NCI-H1930 (cell line): ENCODE measurements around the gene GALNT17.

Source experiments
- DNase-seq, 2 experiments: peaks; one replicate each; lab custom pipeline; 2025; lab: John Stamatoyannopoulos, UW

GALNT17 gene

DNA sequence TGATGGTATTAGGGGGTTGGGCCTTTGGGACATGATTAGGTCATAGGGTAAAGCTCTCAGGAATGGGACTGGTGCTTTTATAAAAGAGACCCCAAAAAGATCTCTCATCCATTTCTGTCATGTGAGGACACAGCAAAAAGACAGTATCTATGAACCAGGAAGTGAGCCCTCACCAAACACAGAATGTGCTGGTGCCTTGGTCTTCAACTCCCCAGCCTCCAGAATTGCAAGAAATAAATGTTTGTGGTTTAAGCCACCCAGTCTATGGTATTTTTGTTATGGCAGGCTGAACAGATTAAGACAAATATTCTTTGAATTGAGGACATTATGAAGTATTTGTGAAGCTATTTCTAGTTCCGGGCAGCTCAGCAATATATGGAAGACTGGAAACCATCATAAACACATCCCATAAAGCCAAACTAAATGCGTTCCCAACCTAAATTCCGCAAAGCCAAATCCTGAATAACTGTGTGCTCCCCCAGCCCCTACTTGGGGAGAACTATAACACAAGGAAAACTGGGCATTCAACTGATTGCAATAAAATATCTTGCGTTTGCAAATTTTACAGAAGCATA is 153.7 kb downstream of the GALNT17 start:
- no peak for DNase-seq

GRCh38 chr7:71286336-71286735 is 154.4 kb downstream of the GALNT17 start:
- no peak for DNase-seq

- no peak for DNase-seq
These were observed 155.0 kb downstream of the GALNT17 start for GRCh38 chr7:71286924-71287323.

DNA sequence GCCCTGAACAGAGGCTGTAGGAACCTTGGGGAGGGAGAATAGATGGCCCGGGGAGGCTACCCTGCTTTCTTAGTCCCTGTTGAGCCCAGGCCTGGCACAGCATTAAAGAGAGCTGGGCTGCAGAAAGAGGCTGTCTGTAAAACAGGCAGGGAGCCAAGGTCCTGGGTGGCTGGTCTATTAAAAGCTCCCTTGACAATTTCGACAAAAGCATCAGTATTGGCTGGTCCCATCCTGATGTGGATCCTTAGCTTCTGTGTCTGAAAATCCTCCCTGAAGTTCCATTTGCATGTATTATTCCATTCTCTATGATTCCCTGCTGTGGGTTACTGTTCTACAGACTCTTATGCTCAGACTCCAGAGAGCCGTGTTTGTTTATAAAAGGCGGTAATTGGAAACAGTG is 158.5 kb downstream of the GALNT17 start:
- DNase-seq: no peak

- DNase-seq: no peak
These were observed 166.4 kb downstream of the GALNT17 start for GRCh38 chr7:71298378-71298777.

DNA sequence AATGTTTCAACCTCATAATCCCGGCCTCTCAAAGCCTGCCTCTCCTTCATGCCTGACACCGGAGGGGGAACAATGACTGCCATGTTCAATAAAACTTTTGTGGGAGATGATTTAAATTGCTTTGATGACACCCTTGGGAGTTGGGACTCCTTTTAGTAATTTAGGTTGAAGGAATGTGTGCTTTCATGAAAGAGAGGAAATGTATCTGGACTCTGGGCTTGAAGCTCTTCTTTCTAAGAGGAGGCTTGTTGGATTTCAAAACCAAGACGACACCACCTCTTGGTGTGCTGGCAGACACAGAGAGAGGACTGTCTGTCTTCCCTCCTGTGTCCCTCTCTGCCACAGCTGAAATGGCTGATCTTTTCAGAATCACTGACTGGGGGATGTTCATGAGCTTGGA is 168.1 kb downstream of the GALNT17 start:
- no peak for DNase-seq

DNA sequence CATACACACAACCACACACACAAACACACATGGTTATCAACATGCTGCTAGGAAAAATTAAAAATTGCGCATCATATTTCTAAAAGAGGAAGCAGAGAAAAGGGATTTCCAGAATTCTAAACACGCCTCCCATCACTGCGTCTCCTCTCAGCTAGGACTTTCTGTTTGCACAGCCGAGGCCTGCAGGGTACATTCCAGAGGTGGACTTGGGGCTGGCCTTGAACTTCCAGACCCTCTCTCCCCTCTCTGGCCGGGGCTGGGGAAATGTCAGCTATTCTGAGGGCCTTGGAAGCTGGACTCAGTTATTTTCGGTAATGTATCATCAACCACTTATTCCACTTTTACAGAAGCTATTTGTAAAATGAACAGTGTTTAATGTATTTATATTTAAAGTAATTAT is 168.7 kb downstream of the GALNT17 start:
- no peak for DNase-seq

GRCh38 chr7:71301167-71301566 is 169.2 kb downstream of the GALNT17 start:
- no peak for DNase-seq

DNA sequence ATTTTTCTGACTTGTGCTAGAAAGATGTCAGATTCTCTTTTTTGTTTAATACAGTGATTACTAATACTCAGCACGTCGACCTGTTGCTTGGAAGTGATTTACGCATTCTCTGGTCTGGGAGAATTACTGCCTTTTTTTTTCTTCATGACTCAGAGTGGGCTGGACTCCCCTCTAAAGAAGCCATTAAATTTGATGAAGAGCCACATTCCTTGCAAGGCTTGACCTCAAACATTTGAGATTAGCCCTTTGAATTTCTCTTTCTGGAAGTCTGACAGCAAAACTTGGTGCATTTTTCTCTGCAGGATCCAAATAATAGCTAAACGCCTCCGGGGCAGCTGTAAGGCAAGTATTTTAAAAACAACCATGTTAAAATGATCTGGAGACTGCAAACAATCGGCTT is 171.6 kb downstream of the GALNT17 start:
- no peak for DNase-seq

DNA sequence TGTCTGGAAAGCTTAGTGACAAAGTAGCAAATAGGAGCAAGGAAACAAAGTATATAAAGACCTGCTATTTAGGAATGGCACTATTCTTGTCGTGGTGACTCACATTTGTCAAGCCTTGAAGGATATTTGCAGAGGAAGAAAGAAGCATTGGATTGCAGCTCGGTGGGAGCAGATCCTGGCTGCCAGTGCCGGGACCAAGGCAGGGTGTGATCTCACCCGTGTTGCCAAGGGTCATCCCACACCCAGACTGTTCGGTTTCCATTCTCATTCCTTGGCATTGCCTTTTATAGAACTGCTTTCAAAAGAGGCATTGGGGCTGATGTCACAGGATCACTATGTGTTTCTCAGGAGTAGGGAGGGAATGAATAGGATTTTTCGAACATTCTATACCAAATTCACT is 176.2 kb downstream of the GALNT17 start:
- DNase-seq: no peak

DNA sequence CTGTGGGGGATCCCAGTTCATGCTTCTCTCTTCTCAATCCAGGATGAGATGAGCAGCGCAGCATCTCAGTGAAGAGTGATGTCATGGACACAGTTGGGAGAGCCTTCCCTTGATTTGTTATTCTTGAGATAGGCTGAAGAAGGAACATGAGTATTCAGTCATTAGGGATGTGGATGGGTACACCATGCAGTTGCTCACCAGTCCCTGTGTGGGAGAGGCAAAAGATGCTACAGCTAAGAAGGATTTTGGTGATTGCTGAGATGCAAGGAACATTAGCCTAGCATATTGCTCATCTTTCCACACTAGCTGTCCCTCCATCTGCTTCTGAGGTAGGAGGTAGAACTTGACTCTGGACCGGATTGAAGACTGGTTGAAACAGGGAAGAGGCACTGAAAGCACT is 179.6 kb downstream of the GALNT17 start:
- no peak for DNase-seq

DNA sequence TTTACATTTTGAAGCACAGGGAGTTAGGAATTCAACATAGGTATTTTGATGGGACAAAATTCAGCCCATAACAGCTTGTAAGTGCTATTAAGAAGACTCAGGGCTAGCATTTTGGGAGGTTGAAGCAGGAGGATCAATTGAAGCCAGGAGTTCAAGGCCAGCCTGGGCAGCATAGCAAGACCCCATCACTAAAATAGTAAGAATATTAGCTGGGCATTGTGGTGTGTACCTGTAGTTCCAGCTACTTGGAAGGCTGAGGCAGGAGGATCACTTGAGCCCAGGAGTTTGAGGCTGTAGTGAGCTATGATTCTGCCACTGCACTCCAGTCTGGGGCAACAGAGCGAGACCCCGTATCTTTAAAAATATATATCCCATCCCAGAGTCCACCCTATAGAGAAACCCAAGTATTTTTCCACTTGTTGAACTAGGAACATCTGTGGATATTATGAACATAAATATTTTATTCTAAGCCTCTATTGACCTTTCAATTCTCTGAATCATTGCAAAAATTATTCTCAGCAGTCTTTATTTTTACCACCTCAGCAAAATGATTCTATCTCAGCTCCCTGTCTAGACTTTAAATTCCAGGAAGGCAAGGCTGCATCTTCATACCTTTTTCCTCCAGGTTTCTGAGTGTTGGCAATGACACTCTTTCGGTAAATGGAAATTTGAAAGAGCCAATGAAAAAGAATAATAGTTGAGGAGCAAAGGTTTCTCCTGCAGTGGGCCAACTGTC is 181.0 kb downstream of the GALNT17 start:
- no peak for DNase-seq

GRCh38 chr7:71313553-71313952 is 181.6 kb downstream of the GALNT17 start:
- DNase-seq: no peak

DNA sequence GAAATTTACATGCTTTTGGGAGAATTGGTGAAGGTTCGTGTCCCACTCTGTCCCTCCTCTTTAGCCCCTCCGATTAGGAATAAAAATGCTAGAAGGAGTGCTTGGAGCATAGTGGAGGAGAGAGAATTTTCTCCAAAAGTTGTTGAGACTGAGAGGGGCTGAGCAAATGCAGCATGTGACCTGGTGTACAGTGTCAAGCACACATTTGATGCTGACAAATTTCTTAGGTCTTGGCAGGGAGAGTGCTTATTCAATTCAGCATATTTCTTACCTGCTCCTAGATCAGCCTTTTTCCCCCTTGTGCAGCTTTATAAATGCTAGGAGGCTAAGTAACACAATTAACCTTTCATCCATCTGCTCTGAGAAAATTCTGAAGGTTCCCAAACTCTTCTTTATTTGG is 189.0 kb downstream of the GALNT17 start:
- no peak for DNase-seq

GRCh38 chr7:71322201-71322600 is 190.3 kb downstream of the GALNT17 start:
- DNase-seq: no peak

DNA sequence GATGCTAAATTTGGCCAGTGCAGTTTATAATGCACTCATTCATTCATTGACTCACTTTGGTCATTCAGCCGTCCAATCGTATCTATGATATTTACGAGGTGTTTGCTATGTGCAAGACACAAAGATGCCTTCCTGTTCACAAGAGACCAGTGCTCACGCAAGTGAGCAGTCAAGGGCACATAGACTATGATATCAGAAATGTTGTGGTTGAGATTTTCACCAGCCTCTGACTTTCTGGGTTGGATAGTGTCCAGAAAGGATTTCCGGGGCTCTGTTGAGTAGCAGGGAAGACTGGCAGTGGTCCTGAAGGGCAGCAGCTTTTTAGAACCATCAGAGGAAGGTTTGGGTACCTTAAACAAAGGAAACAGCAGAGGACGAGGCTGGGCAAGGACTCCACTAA is 191.8 kb downstream of the GALNT17 start:
- DNase-seq: no peak

- DNase-seq: no peak
These were observed 193.2 kb downstream of the GALNT17 start for GRCh38 chr7:71325151-71325550.

GRCh38 chr7:71326595-71326994 is 194.7 kb downstream of the GALNT17 start:
- DNase-seq: no peak

DNA sequence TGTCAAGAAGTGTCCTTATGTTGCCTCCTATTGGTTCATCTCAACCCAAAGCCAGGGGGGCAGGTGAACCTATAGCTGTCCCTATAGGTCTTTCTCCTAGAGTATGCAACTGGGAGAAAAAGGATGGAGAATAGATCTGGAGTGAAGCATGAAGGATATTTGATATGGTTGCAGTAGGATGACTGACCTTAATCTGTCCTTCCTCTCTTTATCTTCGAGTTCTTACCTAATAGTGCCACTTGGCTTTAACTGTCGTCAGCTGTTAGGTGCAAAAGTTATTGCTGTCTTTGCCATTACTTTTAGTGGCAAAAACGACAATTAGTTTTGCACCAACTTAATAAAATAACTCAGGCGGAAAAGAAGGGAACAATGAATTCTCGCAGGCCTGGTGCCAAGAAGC is 196.0 kb downstream of the GALNT17 start:
- DNase-seq: no peak

DNA sequence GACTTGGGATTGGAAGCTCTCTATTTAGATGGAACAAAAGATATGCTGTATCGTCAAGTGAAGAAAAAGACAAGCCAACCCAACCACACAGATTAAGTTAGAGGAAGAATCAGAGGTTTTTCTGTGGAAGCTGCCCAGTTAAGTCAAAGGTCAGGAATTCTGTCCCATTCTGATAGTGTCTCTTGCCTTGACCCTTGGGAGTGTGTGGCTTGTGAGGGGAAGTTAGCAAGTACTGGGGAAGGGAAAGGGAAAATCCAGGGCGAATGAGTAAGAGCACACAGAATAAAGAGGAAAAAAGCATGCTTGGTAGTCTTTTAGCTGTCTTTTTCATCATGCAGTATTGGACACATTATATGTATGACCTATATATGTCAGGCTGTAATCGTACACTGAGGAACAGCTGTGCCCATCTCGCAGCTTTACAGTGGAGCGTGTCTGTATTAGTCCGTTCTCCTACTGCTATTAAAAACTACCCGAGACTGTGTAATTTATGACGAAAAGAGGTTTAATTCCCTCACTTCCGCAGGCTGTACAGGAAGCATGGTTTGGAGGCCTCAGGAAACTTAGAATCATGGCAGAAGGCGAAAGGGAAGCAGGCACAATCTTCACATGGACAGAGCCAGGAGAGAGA is 197.2 kb downstream of the GALNT17 start:
- DNase-seq: no peak

DNA sequence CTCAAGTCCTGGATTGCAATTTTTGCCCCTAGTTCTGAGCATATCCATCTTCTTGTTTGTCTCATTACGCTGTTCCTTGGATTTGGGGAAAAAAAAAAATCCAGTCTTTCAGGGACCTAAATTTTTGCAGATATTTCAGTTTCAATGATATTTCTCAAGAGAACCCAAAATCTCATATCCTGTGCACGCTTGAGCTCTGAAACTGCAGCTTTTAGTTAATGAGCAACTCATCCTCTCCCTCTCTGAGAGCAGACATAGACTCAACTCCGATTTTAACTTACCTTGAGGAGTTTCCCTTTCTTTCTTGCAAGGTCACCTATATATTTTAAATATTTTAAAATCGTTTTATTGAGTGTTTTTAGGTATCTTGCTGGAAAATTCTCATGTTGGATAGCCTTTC is 200.3 kb downstream of the GALNT17 start:
- DNase-seq: no peak

DNA sequence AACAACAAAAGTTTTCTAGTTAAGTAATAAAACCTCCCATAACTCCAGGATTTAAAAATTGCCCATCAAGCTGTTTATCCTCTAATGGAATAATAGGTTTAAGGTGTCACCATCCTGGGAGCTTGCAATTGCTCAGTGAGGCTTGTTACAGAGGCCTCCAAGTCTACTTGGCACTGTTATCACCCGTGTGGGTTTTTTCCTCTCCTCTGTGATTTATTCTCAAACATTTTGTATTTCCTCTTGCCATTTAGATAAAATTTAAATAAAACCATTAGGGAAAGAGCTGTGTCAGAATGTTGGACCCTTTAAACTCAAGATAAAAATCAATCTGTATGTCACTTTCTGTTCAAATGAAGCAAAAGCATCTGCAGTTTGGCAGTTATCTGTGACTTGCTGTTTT is 202.6 kb downstream of the GALNT17 start:
- DNase-seq: no peak

GRCh38 chr7:71338866-71339265 is 206.9 kb downstream of the GALNT17 start:
- no peak for DNase-seq

- no peak for DNase-seq
These were observed 208.0 kb downstream of the GALNT17 start for GRCh38 chr7:71339924-71340323.
